HG03521 (cell line): ENCODE measurements around the gene TMEM100.

Experiments
- ATAC-seq: cut with Tn5 transposase; IDR thresholded peaks from one replicate; pipeline ENCODE4 v1.9.1; 2021; ENCODE audit warnings: mild to moderate bottlenecking, moderate library complexity; ENCODE audit not compliant: unreplicated experiment

Gene TMEM100

DNA sequence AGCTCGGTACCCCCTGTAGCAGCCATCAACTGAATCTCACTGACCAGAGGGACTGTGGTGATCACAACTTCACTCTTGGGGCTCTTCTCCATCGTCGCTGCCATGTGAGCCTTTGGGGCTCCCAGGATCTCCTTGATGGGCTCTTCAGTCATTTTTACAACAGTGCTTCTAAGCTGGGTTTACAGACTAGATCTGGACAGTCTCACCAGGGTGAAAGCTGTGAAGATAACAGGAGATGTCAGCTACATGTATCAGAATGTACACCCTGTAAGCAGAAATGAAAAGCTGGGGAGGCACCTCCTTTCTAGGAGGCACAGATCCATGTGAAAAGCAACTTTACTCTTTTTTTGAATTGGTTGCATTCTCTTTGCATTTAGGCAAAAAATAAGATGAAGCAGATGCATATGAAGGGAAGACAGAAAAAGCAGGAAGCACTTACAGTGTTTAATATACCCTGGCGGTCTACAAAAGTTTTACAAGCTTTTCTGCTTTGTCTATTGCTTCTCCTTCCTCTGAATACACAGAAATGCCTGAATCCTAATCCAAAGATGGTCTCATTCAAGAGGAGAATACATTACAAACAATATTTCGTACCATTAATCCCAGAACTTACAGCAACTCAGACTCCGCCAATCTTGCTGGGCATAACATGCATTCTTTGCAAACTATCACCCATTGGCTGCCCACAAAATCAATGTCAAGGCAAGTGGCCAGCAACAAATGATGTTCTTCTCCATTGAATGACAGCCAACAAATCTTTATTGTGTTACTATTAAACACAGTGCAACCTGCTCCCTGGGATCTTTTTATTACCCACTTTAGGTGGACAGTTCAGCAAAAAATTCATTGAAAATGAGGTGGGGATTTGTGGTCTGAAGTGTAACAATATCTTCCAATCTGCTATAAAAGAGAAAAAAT lies 1.5 kb downstream of the TMEM100 start:
- no peak for ATAC-seq

DNA sequence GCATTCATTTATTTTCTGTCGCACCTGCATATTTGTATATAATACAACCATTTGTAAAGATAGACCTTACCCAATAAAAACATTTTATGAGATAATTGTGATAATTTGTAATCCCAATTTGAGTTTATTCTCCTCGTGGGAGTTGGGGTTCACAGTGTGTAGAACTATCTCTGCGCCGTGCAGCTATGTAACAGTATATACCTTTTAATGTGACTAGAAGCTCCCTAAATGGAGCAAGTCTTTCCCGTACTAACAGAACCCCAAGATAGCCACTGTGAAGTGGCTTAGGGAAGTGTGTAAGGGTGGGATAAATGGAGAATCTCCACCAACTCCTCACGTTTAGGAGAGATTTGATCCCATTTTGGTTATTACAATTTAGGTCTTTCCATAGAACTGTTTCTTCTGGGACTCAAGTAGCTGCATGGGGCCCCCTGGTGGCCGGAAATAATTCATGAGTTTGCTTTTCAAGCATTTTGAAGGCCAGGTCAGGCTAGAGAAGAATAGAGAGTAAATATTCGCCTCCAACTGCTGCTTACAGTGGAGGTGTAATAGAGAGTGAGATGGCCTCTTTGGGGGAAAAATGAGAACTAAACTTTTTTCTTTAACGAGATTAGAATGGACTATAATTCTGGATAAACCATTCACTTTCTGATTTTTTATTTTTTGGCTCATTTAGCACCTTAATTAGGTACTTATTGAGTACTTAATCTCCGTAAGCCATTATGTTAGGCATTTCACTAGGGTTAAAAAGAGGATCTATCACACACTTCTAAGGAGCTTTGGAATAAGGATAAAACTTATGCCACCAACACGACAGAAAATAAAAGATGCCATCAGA lies 4.5 kb downstream of the TMEM100 start:
- no peak for ATAC-seq

- ATAC-seq = no peak
Measured at GRCh38 chr17:55717432-55717831, 5.2 kb downstream of the TMEM100 start.

DNA sequence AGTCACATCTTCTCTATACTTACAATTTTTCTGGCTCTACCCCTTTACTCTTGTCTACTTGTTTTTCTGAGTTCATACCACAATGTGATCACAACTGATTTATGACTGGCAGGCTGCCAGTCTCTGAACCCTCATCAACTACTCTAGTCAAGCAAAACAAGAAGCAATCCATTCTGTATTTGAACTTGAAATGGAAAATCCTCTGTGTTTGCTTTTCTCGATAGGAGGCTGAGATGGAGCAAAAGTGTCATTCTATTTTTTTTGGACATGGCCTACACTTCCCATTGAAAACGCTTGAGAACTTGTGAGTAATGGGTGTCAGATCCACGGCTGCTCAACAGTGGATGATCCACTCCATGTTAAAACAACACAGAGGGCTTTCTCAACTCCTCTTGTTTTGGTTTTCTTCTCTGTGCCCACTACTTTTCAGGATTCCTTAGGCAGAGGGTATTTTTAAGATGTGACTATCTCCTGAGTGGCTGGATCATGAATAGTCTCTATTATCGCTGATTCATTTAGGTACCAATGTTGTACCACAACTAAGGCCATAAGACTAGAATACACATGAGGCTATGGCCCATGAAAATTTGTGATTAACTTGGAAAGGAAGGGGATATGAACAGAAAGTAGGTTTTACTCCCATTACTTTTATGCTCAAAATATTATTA lies 11.7 kb downstream of the TMEM100 start:
- no peak for ATAC-seq

DNA sequence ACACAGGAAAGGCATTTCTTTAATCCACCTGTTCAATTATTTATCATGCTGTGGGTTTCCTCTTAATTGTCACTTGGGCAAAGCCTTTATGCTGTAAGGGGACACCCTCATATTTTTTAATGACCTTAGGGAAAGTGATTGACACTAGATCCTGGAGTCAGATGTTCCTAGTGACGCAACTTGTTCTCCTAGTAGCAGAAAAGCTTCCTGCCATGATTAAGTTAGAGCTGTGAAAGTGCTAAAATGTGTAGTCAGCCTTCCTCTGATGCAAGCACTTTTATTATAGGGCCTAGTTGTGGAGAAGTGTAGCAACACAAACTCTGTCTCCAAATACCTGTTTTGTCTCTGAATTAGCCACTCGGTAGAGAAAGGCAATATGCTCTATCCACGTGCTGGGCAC lies 12.3 kb downstream of the TMEM100 start:
- ATAC-seq = no peak

DNA sequence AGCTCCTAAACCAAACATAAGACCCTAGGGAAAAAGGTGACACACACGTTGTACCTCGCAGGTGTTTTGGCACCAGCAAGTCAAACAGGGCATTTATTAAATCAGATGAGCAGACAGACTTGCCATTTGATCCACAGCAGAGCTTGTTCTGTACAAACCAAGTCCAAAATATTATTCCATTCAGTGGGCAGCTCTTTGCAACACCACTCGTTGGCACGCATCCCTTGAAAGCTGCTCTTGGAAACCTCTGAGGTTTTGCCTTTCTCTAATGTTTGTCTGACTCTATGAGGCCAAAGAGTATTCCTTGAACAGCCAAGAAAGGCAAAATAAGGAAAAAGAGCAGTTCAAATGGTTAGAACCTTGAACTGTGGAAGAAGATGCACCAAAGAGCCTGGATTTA lies 12.7 kb downstream of the TMEM100 start:
- no peak for ATAC-seq

GRCh38 chr17:55709440-55709839 lies 13.2 kb downstream of the TMEM100 start:
- no peak for ATAC-seq

GRCh38 chr17:55708175-55708974 lies 14.3 kb downstream of the TMEM100 start:
- no peak for ATAC-seq

- ATAC-seq = no peak
Measured at GRCh38 chr17:55706808-55707773, 15.6 kb downstream of the TMEM100 start.

GRCh38 chr17:55705847-55706246 lies 16.8 kb downstream of the TMEM100 start:
- no peak for ATAC-seq

DNA sequence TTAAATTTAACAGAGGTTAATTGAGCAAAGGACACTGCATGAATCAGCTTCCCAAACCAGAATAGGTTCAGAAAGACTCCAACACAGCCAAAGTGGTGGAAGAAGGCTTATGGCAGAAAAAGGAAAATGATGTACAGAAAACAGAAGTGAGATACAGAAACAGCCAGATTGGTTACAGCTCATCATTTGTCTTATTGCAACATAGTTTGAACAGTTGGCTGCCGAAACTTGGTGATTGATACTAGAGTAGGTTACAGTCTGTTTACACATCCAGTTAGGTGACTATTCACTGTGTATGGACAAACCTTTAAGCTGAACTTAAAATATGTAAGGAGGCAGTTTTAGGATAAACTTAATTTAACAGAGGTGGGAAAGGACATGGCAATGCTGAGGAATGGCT lies 18.3 kb downstream of the TMEM100 start:
- no peak for ATAC-seq

- ATAC-seq = no peak
Measured at GRCh38 chr17:55702150-55702549, 20.5 kb downstream of the TMEM100 start.

DNA sequence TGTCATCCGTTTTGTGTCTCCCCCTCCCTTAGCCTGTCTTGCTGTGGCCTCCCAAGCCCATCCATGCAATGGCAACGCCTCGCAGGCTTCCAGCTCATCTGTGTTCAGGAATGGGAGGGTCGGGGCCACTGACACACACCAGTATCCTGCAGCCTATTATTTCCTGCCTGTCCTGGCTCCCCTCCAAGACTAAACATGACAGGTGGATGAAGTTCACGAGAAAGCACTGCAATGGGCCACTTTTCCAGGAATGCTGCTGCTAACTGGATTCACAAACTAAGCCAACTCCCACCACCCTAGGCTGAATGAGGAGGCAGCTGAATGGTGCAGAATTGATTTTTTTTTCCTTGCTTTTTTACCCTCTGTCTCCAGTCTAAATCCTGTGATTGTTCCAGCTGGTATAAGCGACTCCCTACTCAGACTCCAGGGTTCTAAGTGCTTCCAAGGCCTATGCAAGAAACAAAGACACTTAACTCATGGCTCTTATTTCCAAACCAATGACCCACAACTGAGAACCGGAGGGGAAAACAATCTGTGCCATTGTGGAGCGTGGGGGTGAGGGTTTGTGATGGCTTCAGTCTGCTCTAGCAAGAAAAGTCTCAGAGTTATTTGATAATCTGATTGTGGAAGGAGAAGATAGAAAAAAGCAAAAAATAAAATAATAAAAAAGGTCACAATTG lies 23.3 kb downstream of the TMEM100 start:
- ATAC-seq = no peak

GRCh38 chr17:55694286-55694910 lies 28.3 kb downstream of the TMEM100 start:
- ATAC-seq = no peak

GRCh38 chr17:55693254-55694216 lies 29.1 kb downstream of the TMEM100 start:
- no peak for ATAC-seq

DNA sequence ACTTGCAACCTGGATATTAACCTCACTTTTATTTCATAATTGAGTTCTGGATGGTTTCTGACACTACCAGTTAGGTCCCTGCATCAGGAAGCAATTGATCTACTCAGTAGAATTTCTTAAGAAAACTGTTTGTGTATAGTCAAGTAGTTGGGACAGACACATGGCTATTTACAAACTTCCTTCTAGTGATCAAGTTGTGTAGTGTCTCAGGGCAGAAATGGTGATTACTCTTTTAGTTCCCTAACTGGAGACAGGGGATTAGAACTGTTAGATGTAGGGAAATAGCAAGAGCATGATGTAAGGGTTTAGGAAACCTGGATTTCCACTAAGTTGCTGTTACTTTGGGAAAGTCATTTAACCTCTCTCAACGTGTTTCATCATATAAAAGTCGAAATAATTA lies 30.4 kb downstream of the TMEM100 start:
- ATAC-seq = no peak

GRCh38 chr17:55691666-55692065 lies 31.0 kb downstream of the TMEM100 start:
- no peak for ATAC-seq
